H1 (cell line): ENCODE results near the gene C17orf114.

Experiments
- CTCF ChIA-PET: fragments of 300-600 bp; sonication (Branson Sonifier 250); formaldehyde crosslinking; loops from one replicate; lab custom pipeline; 2021; ENCODE audit not compliant: partially characterized antibody; lab: Charles Lee
- POLR2A ChIA-PET: fragments of 300-600 bp; sonication (Branson Sonifier 250); formaldehyde crosslinking; loops from one replicate; lab custom pipeline; 2021; ENCODE audit warnings: inconsistent platforms; ENCODE audit not compliant: partially characterized antibody; lab: Charles Lee
- DNase-seq, 2 experiments: peaks; one replicate each; pipeline versions ENCODE4 v3.0.0 to v3.0.0-alpha.2; 2010 to 2022; ENCODE audit warnings: low spot score in 2 of 2, low read depth in 1 of 2, mixed read lengths in 1 of 2
- FAIRE-seq: peaks from 2 replicates; lab custom pipeline; 2011; peaks lifted over from hg19 to GRCh38; lab: Jason Lieb, UNC
- H2AFZ ChIP-seq: 2 replicates; pipeline ENCODE4 v1.8.1; 2012; ENCODE audit warnings: low read length, inconsistent platforms
- H2AK5ac ChIP-seq: 2 replicates; pipeline ENCODE4 v1.6.1; 2013; ENCODE audit warnings: low read depth, low read length
- H2BK120ac ChIP-seq: replicated peaks from 2 replicates; pipeline ENCODE3; 2013; ENCODE audit warnings: low read depth, low read length, inconsistent platforms
- H2BK12ac ChIP-seq: 2 replicates; pipeline ENCODE4 v1.6.1; 2013; ENCODE audit warnings: low read depth, low read length
- H2BK15ac ChIP-seq: 2 replicates; pipeline ENCODE4 v1.6.1; 2013; ENCODE audit warnings: low read length
- H2BK20ac ChIP-seq: 2 replicates; pipeline ENCODE4 v1.6.1; 2013; ENCODE audit warnings: low read length
- H2BK5ac ChIP-seq: 2 replicates; pipeline ENCODE4 v1.6.1; 2013; ENCODE audit warnings: low read depth, low read length
- H3K14ac ChIP-seq: 2 replicates; pipeline ENCODE4 v1.6.1; 2013; ENCODE audit warnings: inconsistent platforms; ENCODE audit not compliant: insufficient read length
- H3K18ac ChIP-seq: 2 replicates; pipeline ENCODE4 v1.6.1; 2013; ENCODE audit warnings: low read length; ENCODE audit errors: extremely low read depth
- H3K23ac ChIP-seq: 2 replicates; pipeline ENCODE4 v1.6.1; 2013; ENCODE audit warnings: inconsistent platforms; ENCODE audit not compliant: insufficient read length
- H3K23me2 ChIP-seq: 2 replicates; pipeline ENCODE4 v1.6.1; 2013; ENCODE audit warnings: low read depth, low read length
- H3K27ac ChIP-seq: 2 replicates; pipeline ENCODE4 v1.6.1; 2011; ENCODE audit warnings: low read depth, low read length, inconsistent platforms
- H3K27me3 ChIP-seq, 4 experiments: replicated peaks in 1 of 4; 1 replicate in 1 of 4; 2 replicates in 3 of 4; pipeline versions ENCODE4 v1.6.1 to v1.8.1; 2011 to 2013; ENCODE audit warnings: low read length in 3 of 4, mild to moderate bottlenecking in 3 of 4, inconsistent platforms in 2 of 4, mixed read lengths in 2 of 4, moderate library complexity in 1 of 4; ENCODE audit not compliant: control insufficient read depth in 3 of 4, insufficient read depth in 3 of 4; ENCODE audit errors: extremely low read depth in 1 of 4
- H3K36me3 ChIP-seq, 4 experiments: 2 replicates each; pipeline versions ENCODE4 v1.6.1 to v1.8.1; 2011 to 2013; ENCODE audit warnings: mild to moderate bottlenecking in 4 of 4, low read length in 3 of 4, moderate library complexity in 2 of 4, control low read depth in 1 of 4, inconsistent platforms in 1 of 4; ENCODE audit not compliant: insufficient read depth in 4 of 4, control insufficient read depth in 2 of 4
- H3K4ac ChIP-seq: replicated peaks from 2 replicates; pipeline ENCODE3; 2013; ENCODE audit warnings: low read length, low read depth, mixed read lengths, inconsistent platforms; ENCODE audit not compliant: insufficient read length
- H3K4me1 ChIP-seq, 4 experiments: replicated peaks in 1 of 4; 1 replicate in 1 of 4; 2 replicates in 3 of 4; pipeline versions ENCODE4 v1.6.1 to v1.8.1; 2011 to 2013; ENCODE audit warnings: low read length in 3 of 4, inconsistent platforms in 2 of 4, mixed read lengths in 1 of 4; ENCODE audit not compliant: insufficient read depth in 4 of 4, control insufficient read depth in 3 of 4
- H3K4me2 ChIP-seq, 2 experiments: 2 replicates each; pipeline versions ENCODE4 v1.6.1 to v1.8.1; 2011 to 2013; ENCODE audit warnings: low read depth in 2 of 2, low read length in 2 of 2, control low read depth in 1 of 2, inconsistent platforms in 1 of 2, mild to moderate bottlenecking in 1 of 2; ENCODE audit not compliant: insufficient read depth in 1 of 2
- H3K4me3 ChIP-seq, 4 experiments: fragments of 200-600, 300-600 bp in 1 of 4; sonication (generic), shearing (Covaris generic), sonication (Bioruptor Twin) in 1 of 4; 2 replicates each; pipeline versions ENCODE4 v1.5.1 to v1.8.1; 2011 to 2016; ENCODE audit warnings: low read length in 4 of 4, low read depth in 3 of 4, control low read depth in 2 of 4, inconsistent platforms in 2 of 4, mild to moderate bottlenecking in 2 of 4, mixed read lengths in 1 of 4, moderate library complexity in 1 of 4; ENCODE audit not compliant: insufficient read depth in 2 of 4; ENCODE audit errors: extremely low read depth in 1 of 4
- H3K56ac ChIP-seq: replicated peaks from 2 replicates; pipeline ENCODE3; 2013; ENCODE audit warnings: low read depth, mild to moderate bottlenecking, mixed read lengths, low read length, inconsistent platforms; ENCODE audit not compliant: insufficient read length
- H3K79me1 ChIP-seq: 2 replicates; pipeline ENCODE4 v1.6.1; 2013; ENCODE audit warnings: low read depth, low read length, control low read depth
- H3K79me2 ChIP-seq, 2 experiments: 2 replicates each; pipeline versions ENCODE4 v1.6.1 to v1.8.1; 2012 to 2013; ENCODE audit warnings: low read length in 2 of 2, mild to moderate bottlenecking in 2 of 2, inconsistent platforms in 1 of 2; ENCODE audit not compliant: insufficient read depth in 2 of 2, control insufficient read depth in 1 of 2
- H3K9ac ChIP-seq, 4 experiments: replicated peaks in 1 of 4; 1 replicate in 1 of 4; 2 replicates in 3 of 4; pipeline versions ENCODE4 v1.6.1 to v1.8.1; 2011 to 2013; ENCODE audit warnings: low read depth in 3 of 4, low read length in 3 of 4, control low read depth in 2 of 4, mild to moderate bottlenecking in 2 of 4, moderate library complexity in 2 of 4, inconsistent platforms in 1 of 4; ENCODE audit errors: extremely low read depth in 1 of 4
- H3K9me3 ChIP-seq, 2 experiments: 2 replicates each; pipeline versions ENCODE4 v1.6.1 to v1.8.1; 2012 to 2013; ENCODE audit warnings: mild to moderate bottlenecking in 2 of 2, moderate library complexity in 2 of 2, control low read depth in 1 of 2, inconsistent platforms in 1 of 2, low read depth in 1 of 2, low read length in 1 of 2, mixed read lengths in 1 of 2; ENCODE audit not compliant: insufficient read depth in 2 of 2
- H4K20me1 ChIP-seq, 2 experiments: replicated peaks in 1 of 2; 2 replicates each; pipeline versions ENCODE3 to v1.8.1; 2011 to 2013; ENCODE audit warnings: inconsistent platforms in 2 of 2, low read length in 2 of 2, mild to moderate bottlenecking in 1 of 2; ENCODE audit not compliant: insufficient read depth in 2 of 2, control insufficient read depth in 1 of 2
- H4K5ac ChIP-seq: 2 replicates; pipeline ENCODE4 v1.6.1; 2013; ENCODE audit warnings: low read length, low read depth, mixed read lengths, inconsistent platforms; ENCODE audit not compliant: insufficient read length
- H4K8ac ChIP-seq: 2 replicates; pipeline ENCODE4 v1.8.0; 2013; ENCODE audit warnings: mild to moderate bottlenecking, moderate library complexity, low read length, inconsistent platforms; ENCODE audit not compliant: insufficient read depth; ENCODE audit errors: extremely low read depth
- H4K91ac ChIP-seq: replicated peaks from 2 replicates; pipeline ENCODE3; 2013; ENCODE audit warnings: low read length, mixed read lengths, inconsistent platforms; ENCODE audit not compliant: insufficient read length
- BACH1 ChIP-seq: IDR thresholded peaks from 2 replicates; pipeline ENCODE4 v1.6.1; 2012; ENCODE audit warnings: low read length, improper control_type of control experiment
- BRCA1 ChIP-seq: IDR thresholded peaks from 2 replicates; pipeline ENCODE4 v1.6.1; 2012; ENCODE audit warnings: low read depth, low read length, improper control_type of control experiment
- CBX5 ChIP-seq: fragments of 300-800, 300-1000 bp; sonication (generic); IDR thresholded peaks from 2 replicates; pipeline ENCODE4 v1.7.1; 2016; ENCODE audit warnings: antibody characterized with exemption, low read length, low read depth
- CEBPB ChIP-seq: IDR thresholded peaks from 2 replicates; pipeline ENCODE4 v1.6.1; 2012; ENCODE audit warnings: low read depth, low read length
- CHD2 ChIP-seq: IDR thresholded peaks from 2 replicates; pipeline ENCODE4 v1.6.1; 2012; ENCODE audit warnings: low read length, improper control_type of control experiment
- CREB1 ChIP-seq: IDR thresholded peaks from 2 replicates; pipeline ENCODE4 v1.6.1; 2012; ENCODE audit warnings: inconsistent platforms
- FOSL1 ChIP-seq: IDR thresholded peaks from 2 replicates; pipeline ENCODE4 v1.6.1; 2011; ENCODE audit warnings: mild to moderate bottlenecking, low read depth, low read length, moderate library complexity; ENCODE audit not compliant: insufficient read depth
- KDM1A ChIP-seq: fragments of 200-600, 300-600 bp; sonication (generic); IDR thresholded peaks from 2 replicates; pipeline ENCODE4 v1.7.1; 2016; ENCODE audit warnings: mild to moderate bottlenecking, low read length, borderline replicate concordance
- RBBP5 ChIP-seq: IDR thresholded peaks from 2 replicates; pipeline ENCODE4 v1.7.1; 2012; ENCODE audit warnings: low read depth, mild to moderate bottlenecking, inconsistent platforms, low read length, moderate library complexity, borderline replicate concordance
- SIX5 ChIP-seq: IDR thresholded peaks from 2 replicates; pipeline ENCODE4 v1.6.1; 2011; ENCODE audit warnings: mild to moderate bottlenecking, low read depth, low read length
- SRF ChIP-seq: IDR thresholded peaks from 2 replicates; pipeline ENCODE4 v1.6.1; 2011; ENCODE audit warnings: mild to moderate bottlenecking, low read depth, low read length, moderate library complexity
- SUZ12 ChIP-seq: fragments of 200-600 bp; sonication (generic); IDR thresholded peaks from 2 replicates; pipeline ENCODE4 v1.6.1; 2012; ENCODE audit warnings: mild to moderate bottlenecking, inconsistent platforms, low read length, moderate library complexity, mixed read lengths
- WGBS, 2 experiments: shearing (Covaris generic) in 1 of 2; methylation state at CpG; one replicate each; pipeline versions ENCODE4 v1.1.6 to v1.1.7; 2013 to 2015; ENCODE audit warnings: low lambda C conversion rate in 2 of 2, mixed read lengths in 2 of 2, inconsistent platforms in 1 of 2, low coverage in 1 of 2, missing lambda C conversion rate in 1 of 2; ENCODE audit not compliant: insufficient replicate concordance in 2 of 2, insufficient coverage in 1 of 2, insufficient read length in 1 of 2; ENCODE audit errors: extremely low coverage in 1 of 2, missing lambda C conversion rate in 1 of 2; 5-methylcytosine and 5-hydroxymethylcytosine counted together
- TF ChIP-seq, protein P1 (sequence below): IDR thresholded peaks from 2 replicates; pipeline ENCODE4 v1.6.1; 2012; ENCODE audit warnings: inconsistent platforms

Gene C17orf114

GRCh38 chr17:4839965-4840892 lies 38.1 kb upstream of the C17orf114 start:
- no peak overlapping the region for H2BK120ac ChIP-seq
- ChIA-PET CTCF (interaction anchor here (1.2 to 1.4 kb wide), 2 partner anchors 17 to 41 kb away, joined by 4 to 5 read pairs; no protein-coding TSS in a partner anchor), POLR2A (interaction anchor here (0.6 to 1.1 kb wide), 4 partner anchors 10 to 23 kb away, joined by 3 read pairs; no protein-coding TSS in a partner anchor)
- no peak overlapping the region for H3K4ac ChIP-seq
- H2BK5ac ChIP-seq = no peak overlapping the region
- no peak overlapping the region for H2BK20ac ChIP-seq
- H3K18ac ChIP-seq = no peak overlapping the region
- H3K14ac ChIP-seq = no peak overlapping the region
- 92% methylated on average over 8 of the region's 8 CpGs; no CpG with 5 or more reads in 1 of the 2 experiments for WGBS, 2 experiments
- no peak overlapping the region for H4K8ac ChIP-seq
- H2BK12ac ChIP-seq = no peak overlapping the region
- FAIRE-seq (no peak), DNase-seq (no peak)
- H3K36me3 ChIP-seq = peaks cover 0 to 7% (median under 1%) of the 10 kb centered on the region in 4 experiments; a peak in 1 of 8 replicates
- peaks cover 0 to 79% of the 10 kb centered on the region in 2 experiments; a peak in 3 of 4 replicates for H3K79me2 ChIP-seq
- no peak overlapping the region for H3K23ac ChIP-seq
- no peak overlapping the region for H3K4me2 ChIP-seq
- H3K9ac ChIP-seq = no peak overlapping the region
- H2AK5ac ChIP-seq = no peak overlapping the region
- peaks cover 0 to 4% (median 1%) of the 10 kb centered on the region in 4 experiments; a peak in 1 of 7 replicates for H3K4me1 ChIP-seq
- H4K91ac ChIP-seq = no peak overlapping the region
- H3K9me3 ChIP-seq = no peaks in the 10 kb centered on the region
- H3K27ac ChIP-seq = no peak overlapping the region
- peaks cover 13% of the 10 kb centered on the region for H3K79me1 ChIP-seq
- H2AFZ ChIP-seq = no peak overlapping the region
- no peaks in the 10 kb centered on the region for H3K23me2 ChIP-seq
- peaks cover 0 to 6% of the 10 kb centered on the region in 2 experiments for H4K20me1 ChIP-seq
- H3K4me3 ChIP-seq = no peak overlapping the region
- no peak overlapping the region; the same call in 1 of the 2 replicates for H2BK15ac ChIP-seq
- H3K56ac ChIP-seq = no peak overlapping the region
- H3K27me3 ChIP-seq = no peaks in the 10 kb centered on the region
- H4K5ac ChIP-seq = no peak overlapping the region
- TF ChIP-seq CEBPB (no peak), CHD2 (no peak), KDM1A (no peak), SUZ12 (no peak), CREB1 (no peak), SRF (no peak), BACH1 (no peak), CBX5 (no peak), SIX5 (no peak), BRCA1 (no peak), RBBP5 (no peak), FOSL1 (no peak)
- TF ChIP-seq, protein P1, sequence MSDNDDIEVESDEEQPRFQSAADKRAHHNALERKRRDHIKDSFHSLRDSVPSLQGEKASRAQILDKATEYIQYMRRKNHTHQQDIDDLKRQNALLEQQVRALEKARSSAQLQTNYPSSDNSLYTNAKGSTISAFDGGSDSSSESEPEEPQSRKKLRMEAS = no peak
